ENCODE measurements around the gene NUMBL. TPM values are rescaled to one million over a fixed set of nuclear protein-coding genes. Genes with fewer than 3 reads are reported as not detected.

The NUMBL gene
- total and polyA plus RNA-seq, 4 donors: 19.0 to 66.5 (median 35.1) TPM

- WGBS (ENCODE audit: insufficient coverage): 0% methylated on average over 20 of the region's 20 CpGs
- DNase-seq (ENCODE audit: low read depth in 4 of 6, low spot score in 6 of 6): no peak
- Histone ChIP-seq H3K36me3 (ENCODE audit: control insufficient read depth, insufficient read depth, low read length) (peaks cover 20% of the 10 kb centered on the region), H3K9me3 (ENCODE audit: control insufficient read depth, insufficient read depth, low read length) (no peaks in the 10 kb centered on the region), H3K27ac (ENCODE audit: low read depth, low read length) (peak overlapping the region; percentile 79), H3K27me3 (ENCODE audit: control insufficient read depth, insufficient read depth, low read length) (no peaks in the 10 kb centered on the region), H3K4me1 (ENCODE audit: control insufficient read depth, insufficient read depth, low read length) (peaks cover 58% of the 10 kb centered on the region), H3K4me3 (ENCODE audit: low read depth, low read length) (peak overlapping the region; percentile 90)
Measured at GRCh38 chr19:40717325-40717879, 27.0 kb upstream of the NUMBL start.

GRCh38 chr19:40716482-40717324, 26.3 kb upstream of the NUMBL start, which contains the start of the genes COQ8B and ITPKC:
TSS of gene COQ8B (minus strand) at chr19:40716886. CDS start at chr19:40714632, 2,254 bp downstream.
TSS of gene ITPKC (plus strand) at chr19:40717112. CDS start at chr19:40717136, 24 bp downstream.
- Histone ChIP-seq H3K36me3 (ENCODE audit: control insufficient read depth, insufficient read depth, low read length) (peaks cover 18% of the 10 kb centered on the region), H3K27me3 (ENCODE audit: control insufficient read depth, insufficient read depth, low read length) (no peaks in the 10 kb centered on the region), H3K9me3 (ENCODE audit: control insufficient read depth, insufficient read depth, low read length) (no peaks in the 10 kb centered on the region), H3K4me3 (ENCODE audit: low read depth, low read length) (peak within 1 kb of the TSS; percentile 90), H3K4me1 (ENCODE audit: control insufficient read depth, insufficient read depth, low read length) (peaks cover 58% of the 10 kb centered on the region), H3K27ac (ENCODE audit: low read depth, low read length) (peak within 1 kb of the TSS; percentile 98)
- DNase-seq (ENCODE audit: low read depth in 4 of 6, low spot score in 6 of 6): peak; percentile 97 to 100 (median 98)
- 0% methylated on average over 68 of the region's 76 CpGs for WGBS (ENCODE audit: insufficient coverage)

DNA sequence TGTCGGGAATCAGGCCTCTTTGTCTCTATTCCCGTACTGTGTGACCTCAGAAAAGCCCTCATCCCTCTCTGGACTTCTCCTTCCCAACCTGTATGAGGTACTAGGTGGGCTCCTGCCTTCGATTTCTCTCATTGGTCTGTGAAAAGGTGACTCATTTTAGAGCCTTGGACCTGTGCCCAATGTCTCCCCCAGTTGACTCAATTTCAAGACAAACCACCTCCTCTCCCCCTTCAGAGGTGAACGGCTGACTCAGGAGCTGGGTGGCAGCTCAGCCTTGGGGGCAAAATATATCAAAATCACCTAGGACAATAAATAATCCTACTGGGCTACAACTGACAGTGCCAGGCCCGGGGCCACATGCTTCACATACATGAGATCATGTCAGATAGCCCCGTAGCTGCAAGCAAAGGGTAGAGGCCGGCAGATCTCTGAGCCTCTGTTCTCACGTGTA, 25.6 kb upstream of the NUMBL start:
- peak overlapping the region; percentile 90 for H3K4me3 ChIP-seq (ENCODE audit: low read depth, low read length)
- H3K27me3 ChIP-seq (ENCODE audit: control insufficient read depth, insufficient read depth, low read length): no peaks in the 10 kb centered on the region
- peaks cover 22% of the 10 kb centered on the region for H3K36me3 ChIP-seq (ENCODE audit: control insufficient read depth, insufficient read depth, low read length)
- H3K9me3 ChIP-seq (ENCODE audit: control insufficient read depth, insufficient read depth, low read length): no peaks in the 10 kb centered on the region
- H3K4me1 ChIP-seq (ENCODE audit: control insufficient read depth, insufficient read depth, low read length): peaks cover 58% of the 10 kb centered on the region
- no peak for DNase-seq (ENCODE audit: low read depth in 4 of 6, low spot score in 6 of 6)
- 7% methylated on average over 7 of the region's 8 CpGs for WGBS (ENCODE audit: insufficient coverage)
- peak overlapping the region; percentile 98 for H3K27ac ChIP-seq (ENCODE audit: low read depth, low read length)

GRCh38 chr19:40714441-40715299, 24.2 kb upstream of the NUMBL start:
- Histone ChIP-seq H3K9me3 (ENCODE audit: control insufficient read depth, insufficient read depth, low read length) (no peaks in the 10 kb centered on the region), H3K4me1 (ENCODE audit: control insufficient read depth, insufficient read depth, low read length) (peaks cover 51% of the 10 kb centered on the region), H3K4me3 (ENCODE audit: low read depth, low read length) (peak overlapping the region; percentile 90), H3K27me3 (ENCODE audit: control insufficient read depth, insufficient read depth, low read length) (no peaks in the 10 kb centered on the region), H3K27ac (ENCODE audit: low read depth, low read length) (peak overlapping the region; percentile 98), H3K36me3 (ENCODE audit: control insufficient read depth, insufficient read depth, low read length) (peaks cover 29% of the 10 kb centered on the region)
- 1% methylated on average over 28 of the region's 31 CpGs for WGBS (ENCODE audit: insufficient coverage)
- peak; percentile 91 to 99 (median 94) for DNase-seq (ENCODE audit: low read depth in 4 of 6, low spot score in 6 of 6)

- H3K27me3 ChIP-seq (ENCODE audit: control insufficient read depth, insufficient read depth, low read length): no peaks in the 10 kb centered on the region
- H3K9me3 ChIP-seq (ENCODE audit: control insufficient read depth, insufficient read depth, low read length): no peaks in the 10 kb centered on the region
- no CpG with 5 or more reads among the region's 11 CpGs for WGBS (ENCODE audit: insufficient coverage)
- H3K4me1 ChIP-seq (ENCODE audit: control insufficient read depth, insufficient read depth, low read length): peaks cover 44% of the 10 kb centered on the region
- no peak for DNase-seq (ENCODE audit: low read depth in 4 of 6, low spot score in 6 of 6)
- H3K36me3 ChIP-seq (ENCODE audit: control insufficient read depth, insufficient read depth, low read length): peaks cover 31% of the 10 kb centered on the region
- H3K27ac ChIP-seq (ENCODE audit: low read depth, low read length): peak overlapping the region; percentile 98
- no peak overlapping the region for H3K4me3 ChIP-seq (ENCODE audit: low read depth, low read length)
Measured at GRCh38 chr19:40713939-40714338, 23.5 kb upstream of the NUMBL start.

DNA sequence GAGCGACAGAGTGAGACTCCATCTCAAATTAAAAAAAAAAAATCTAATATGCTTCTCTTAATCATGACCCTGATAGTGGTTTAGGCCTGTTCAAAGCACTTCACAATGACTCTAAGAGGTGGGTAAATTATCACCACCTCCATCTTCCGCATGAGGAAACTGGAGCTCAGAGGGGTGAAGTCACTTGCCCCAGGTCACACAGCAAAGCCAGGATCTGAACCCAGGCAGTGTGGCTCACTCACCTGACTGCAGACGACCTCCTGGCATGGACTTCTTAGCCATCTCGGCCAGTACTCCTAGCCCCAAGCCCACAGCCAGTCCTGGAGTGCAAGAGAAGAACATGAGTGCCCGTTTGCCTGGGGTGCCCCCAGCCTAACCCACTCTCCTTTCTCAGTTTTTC, 19.4 kb upstream of the NUMBL start:
- Histone ChIP-seq H3K27me3 (ENCODE audit: control insufficient read depth, insufficient read depth, low read length) (no peaks in the 10 kb centered on the region), H3K9me3 (ENCODE audit: control insufficient read depth, insufficient read depth, low read length) (no peaks in the 10 kb centered on the region), H3K4me1 (ENCODE audit: control insufficient read depth, insufficient read depth, low read length) (peaks cover 10% of the 10 kb centered on the region), H3K36me3 (ENCODE audit: control insufficient read depth, insufficient read depth, low read length) (peaks cover 53% of the 10 kb centered on the region), H3K27ac (ENCODE audit: low read depth, low read length) (no peak overlapping the region), H3K4me3 (ENCODE audit: low read depth, low read length) (no peak overlapping the region)
- DNase-seq (ENCODE audit: low read depth in 4 of 6, low spot score in 6 of 6): no peak
- WGBS (ENCODE audit: insufficient coverage): 91% methylated on average over 4 of the region's 5 CpGs

DNA sequence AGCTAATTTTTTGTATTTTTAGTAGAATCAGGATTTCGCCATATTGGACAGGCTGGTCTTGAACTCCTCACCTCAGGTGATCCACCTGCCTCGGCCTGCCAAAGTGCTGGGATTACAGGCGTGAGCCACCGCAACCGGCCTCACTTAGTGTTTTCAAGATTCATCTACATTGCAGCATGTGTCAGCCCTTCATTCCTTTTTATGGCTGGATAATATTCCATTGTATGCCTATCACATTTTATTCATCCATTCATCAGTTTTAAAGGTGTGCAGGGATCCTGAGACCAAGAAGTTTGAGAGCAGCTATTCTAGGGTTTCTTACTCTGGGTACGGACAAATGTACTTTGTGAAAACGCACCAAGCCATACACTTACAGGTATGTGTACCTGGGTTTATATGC, 17.2 kb upstream of the NUMBL start:
- Histone ChIP-seq H3K9me3 (ENCODE audit: control insufficient read depth, insufficient read depth, low read length) (no peaks in the 10 kb centered on the region), H3K27ac (ENCODE audit: low read depth, low read length) (no peak overlapping the region), H3K36me3 (ENCODE audit: control insufficient read depth, insufficient read depth, low read length) (peaks cover 65% of the 10 kb centered on the region), H3K27me3 (ENCODE audit: control insufficient read depth, insufficient read depth, low read length) (no peaks in the 10 kb centered on the region), H3K4me1 (ENCODE audit: control insufficient read depth, insufficient read depth, low read length) (no peaks in the 10 kb centered on the region), H3K4me3 (ENCODE audit: low read depth, low read length) (no peak overlapping the region)
- DNase-seq (ENCODE audit: low read depth in 4 of 6, low spot score in 6 of 6): no peak
- 100% methylated on average over 3 of the region's 7 CpGs for WGBS (ENCODE audit: insufficient coverage)

DNA sequence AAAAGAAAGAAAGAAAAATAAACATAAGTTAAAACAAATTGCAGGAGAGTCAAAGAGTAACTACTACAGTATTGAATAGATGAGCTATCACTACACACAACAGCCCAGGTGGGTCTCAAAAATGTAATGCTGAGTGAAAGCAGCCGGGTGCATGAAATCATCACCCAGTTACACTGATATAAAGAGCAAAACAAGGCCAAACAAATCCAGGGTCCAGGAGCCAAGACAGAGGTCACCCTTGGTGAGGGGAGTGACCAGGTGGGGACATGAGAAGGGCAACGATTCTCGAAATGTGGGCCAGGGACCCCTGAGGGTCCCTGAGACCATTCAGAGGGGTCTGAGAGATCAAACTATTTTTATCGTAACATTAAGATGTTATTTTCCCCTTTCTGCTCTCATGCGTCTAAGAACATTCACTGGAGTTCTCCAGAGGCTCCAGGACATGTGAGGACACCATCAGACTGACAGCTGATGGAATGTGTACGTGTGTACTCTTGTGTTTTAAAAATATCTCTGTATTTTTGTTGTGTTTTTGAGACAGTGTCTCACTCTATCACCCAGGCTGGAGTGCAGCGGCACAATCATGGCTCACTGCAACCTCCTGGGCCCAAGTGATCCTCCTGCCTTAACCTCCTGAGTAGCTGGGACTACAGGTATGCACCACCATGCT, 15.6 kb upstream of the NUMBL start:
- no peak for DNase-seq (ENCODE audit: low read depth in 4 of 6, low spot score in 6 of 6)
- Histone ChIP-seq H3K27me3 (ENCODE audit: control insufficient read depth, insufficient read depth, low read length) (no peaks in the 10 kb centered on the region), H3K4me1 (ENCODE audit: control insufficient read depth, insufficient read depth, low read length) (no peaks in the 10 kb centered on the region), H3K36me3 (ENCODE audit: control insufficient read depth, insufficient read depth, low read length) (peaks cover 75% of the 10 kb centered on the region), H3K9me3 (ENCODE audit: control insufficient read depth, insufficient read depth, low read length) (no peaks in the 10 kb centered on the region), H3K27ac (ENCODE audit: low read depth, low read length) (no peak overlapping the region), H3K4me3 (ENCODE audit: low read depth, low read length) (no peak overlapping the region)
- WGBS (ENCODE audit: insufficient coverage): 97% methylated on average over 5 of the region's 7 CpGs

- Histone ChIP-seq H3K36me3 (ENCODE audit: control insufficient read depth, insufficient read depth, low read length) (peaks cover 72% of the 10 kb centered on the region), H3K4me3 (ENCODE audit: low read depth, low read length) (no peak overlapping the region), H3K27ac (ENCODE audit: low read depth, low read length) (no peak overlapping the region), H3K27me3 (ENCODE audit: control insufficient read depth, insufficient read depth, low read length) (no peaks in the 10 kb centered on the region), H3K9me3 (ENCODE audit: control insufficient read depth, insufficient read depth, low read length) (no peaks in the 10 kb centered on the region), H3K4me1 (ENCODE audit: control insufficient read depth, insufficient read depth, low read length) (no peaks in the 10 kb centered on the region)
- 96% methylated on average over 4 of the region's 9 CpGs for WGBS (ENCODE audit: insufficient coverage)
- DNase-seq (ENCODE audit: low read depth in 4 of 6, low spot score in 6 of 6): no peak
Measured at GRCh38 chr19:40705362-40705651, 14.9 kb upstream of the NUMBL start.

Data from spinal cord (tissue), 10 donors.